GM12801 (cell line): ENCODE results near the gene RARG.

Source experiments
- CTCF ChIP-seq: IDR thresholded peaks from one replicate; pipeline ENCODE4 v1.5.1; 2011; ENCODE audit warnings: control low read depth; ENCODE audit not compliant: insufficient read length; ENCODE audit errors: extremely low read depth

RARG gene

GRCh38 chr12:53230108-53230845 lies 1.7 kb downstream of the RARG start:
- no peak for TF ChIP-seq CTCF

- no peak for TF ChIP-seq CTCF
Observed at GRCh38 chr12:53229454-53229853, 2.6 kb downstream of the RARG start.

- no peak for TF ChIP-seq CTCF
Observed at GRCh38 chr12:53227836-53228235, 4.2 kb downstream of the RARG start.

GRCh38 chr12:53227341-53227740 lies 4.7 kb downstream of the RARG start:
- no peak for TF ChIP-seq CTCF

- TF ChIP-seq CTCF = no peak
Observed at GRCh38 chr12:53226815-53227214, 5.2 kb downstream of the RARG start.

GRCh38 chr12:53225635-53226424 lies 6.2 kb downstream of the RARG start:
- TF ChIP-seq CTCF = no peak

- TF ChIP-seq CTCF = no peak
Observed at GRCh38 chr12:53224897-53225634, 6.9 kb downstream of the RARG start.
